ENCODE measurements around the gene ANTXR2.
A peak's percentile ranks its signal among the peaks of the same experiment; 100 is the strongest.

ANTXR2 gene

DNA sequence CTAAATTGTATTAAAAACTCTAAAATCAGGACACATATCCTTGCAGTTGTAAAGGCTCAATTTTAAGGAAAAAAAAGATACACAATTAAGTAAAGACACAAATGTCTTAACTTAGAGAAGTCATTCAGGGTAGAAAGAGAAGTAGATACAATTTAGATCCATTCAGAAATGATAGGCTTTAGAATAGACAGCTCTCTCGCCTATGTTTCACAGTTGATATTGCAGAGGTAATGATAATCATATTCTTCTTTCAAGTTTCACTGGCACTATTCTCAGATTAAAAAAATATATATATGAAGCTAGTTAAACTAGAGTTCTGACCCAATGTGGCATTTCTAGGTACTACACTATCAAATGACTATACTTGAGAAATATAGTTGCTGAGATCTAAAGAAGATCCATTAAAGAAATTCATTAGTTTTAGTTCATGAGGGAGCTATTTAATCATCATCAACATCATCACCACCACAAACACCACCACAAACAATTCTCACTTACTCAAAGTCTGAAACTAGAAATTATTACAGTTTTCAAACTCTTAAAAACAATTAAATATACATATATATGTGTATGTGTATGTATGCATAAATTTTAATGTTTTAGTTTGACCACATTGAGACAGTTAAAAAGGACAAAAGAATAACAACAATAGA is 93.1 kb downstream of the ANTXR2 start:
- DNase-seq = no peak

DNA sequence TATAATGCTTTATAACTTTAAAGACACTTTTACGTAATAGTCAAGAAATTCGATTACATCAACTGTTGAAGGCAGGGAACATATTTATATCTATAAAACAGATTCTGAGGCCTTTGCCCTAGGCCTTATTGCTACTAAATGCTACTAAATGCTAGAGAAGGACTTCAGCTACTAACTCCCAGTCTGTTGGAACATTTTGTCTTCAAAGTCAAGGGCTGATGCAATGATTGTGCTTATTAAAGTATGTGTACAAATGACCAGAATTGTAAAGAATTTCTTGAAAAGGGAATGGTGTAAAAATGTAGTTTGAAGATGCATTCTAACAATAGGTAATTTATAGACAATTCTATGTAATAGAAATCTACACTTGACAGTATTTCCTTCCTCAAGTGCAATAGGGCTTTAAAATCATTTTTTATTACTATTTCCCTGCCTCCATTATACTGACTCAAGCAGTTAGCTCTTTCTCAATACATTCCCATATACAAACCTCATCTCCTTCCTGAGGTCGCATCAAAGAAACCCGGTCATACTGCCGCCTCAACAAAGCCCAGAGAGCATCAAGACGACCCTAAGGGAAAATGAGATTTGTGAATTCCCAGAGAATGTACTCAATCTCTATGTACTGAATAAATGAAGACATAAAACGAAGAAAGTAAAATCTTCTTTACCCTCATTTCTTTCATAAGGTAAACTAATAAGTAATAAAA is 95.7 kb downstream of the ANTXR2 start:
- no peak for DNase-seq

DNA sequence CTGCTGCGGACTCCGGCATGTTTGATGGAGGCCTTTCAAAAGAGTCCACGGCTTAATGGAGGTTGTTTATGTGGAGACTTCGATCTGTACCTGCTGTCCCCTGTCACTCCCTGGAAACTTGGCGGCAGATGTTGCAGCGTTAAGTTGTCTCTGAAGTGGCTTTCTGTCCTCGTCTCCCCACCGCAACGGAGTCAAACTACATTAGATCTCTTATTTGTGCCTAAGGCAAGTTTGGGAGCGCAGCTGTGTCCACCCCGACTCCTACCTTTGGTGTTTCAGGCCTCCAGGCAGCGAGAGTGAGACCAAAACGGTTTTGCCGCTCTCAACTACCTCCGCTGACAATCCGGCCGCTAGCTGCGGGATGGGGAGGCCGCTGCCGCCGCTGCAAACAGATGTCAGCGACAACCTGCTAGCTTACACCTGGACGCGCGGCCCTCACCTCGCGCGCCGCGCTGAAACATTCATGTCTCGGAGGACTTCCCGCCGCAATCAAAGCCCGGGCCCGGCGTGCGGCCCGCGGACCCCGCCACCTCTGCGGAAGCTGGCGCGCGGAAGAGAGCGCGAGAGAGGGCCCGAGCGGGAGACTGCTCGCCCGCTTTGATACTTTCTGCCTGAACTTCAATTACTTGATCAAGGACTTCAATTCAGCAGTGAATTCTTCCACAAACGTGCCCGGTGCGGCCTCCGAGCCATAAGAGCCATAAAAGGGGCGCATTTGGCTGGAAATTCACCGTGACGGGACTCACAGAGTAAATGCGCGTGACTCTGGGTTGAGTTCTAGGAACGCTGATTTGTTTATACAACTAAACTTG is 108.4 kb downstream of the ANTXR2 start:
- DNase-seq = no peak

DNA sequence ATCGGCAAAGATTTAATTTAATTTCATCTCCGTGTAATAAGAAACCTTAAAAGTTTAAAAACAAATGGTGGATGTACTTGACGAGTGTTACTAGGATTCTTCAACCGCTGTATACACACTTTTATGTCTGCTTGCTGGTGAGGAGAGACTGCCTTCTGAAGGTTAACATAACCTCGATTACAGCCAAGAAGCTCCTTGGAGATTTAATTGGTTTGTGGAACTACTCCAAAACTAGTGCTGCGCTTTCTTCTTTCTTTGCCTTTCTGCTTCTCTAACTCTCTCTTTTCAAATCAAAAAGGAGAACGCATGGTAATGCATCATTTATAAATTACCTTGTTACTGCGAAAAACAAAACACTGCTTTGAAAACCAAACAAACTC is 109.0 kb downstream of the ANTXR2 start:
- DNase-seq = no peak

DNA sequence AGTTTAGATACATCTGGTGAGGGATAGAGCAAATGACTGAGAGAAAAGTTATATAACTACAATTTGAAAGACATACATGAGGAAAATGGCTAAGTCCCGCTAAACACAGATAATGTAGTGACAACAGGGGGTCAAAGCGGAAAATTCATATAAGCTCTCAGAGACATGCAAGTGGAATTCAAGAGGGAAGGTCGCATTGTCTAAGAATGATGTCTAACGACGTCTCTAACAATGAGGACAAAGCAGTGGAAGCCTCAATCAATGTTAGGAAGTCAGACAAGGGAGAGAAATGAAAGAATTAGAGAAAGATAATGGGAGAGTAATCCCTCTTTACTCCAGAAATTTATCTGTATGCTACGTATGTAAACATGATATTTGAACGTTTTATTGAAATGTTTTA is 113.4 kb downstream of the ANTXR2 start:
- DNase-seq = no peak

DNA sequence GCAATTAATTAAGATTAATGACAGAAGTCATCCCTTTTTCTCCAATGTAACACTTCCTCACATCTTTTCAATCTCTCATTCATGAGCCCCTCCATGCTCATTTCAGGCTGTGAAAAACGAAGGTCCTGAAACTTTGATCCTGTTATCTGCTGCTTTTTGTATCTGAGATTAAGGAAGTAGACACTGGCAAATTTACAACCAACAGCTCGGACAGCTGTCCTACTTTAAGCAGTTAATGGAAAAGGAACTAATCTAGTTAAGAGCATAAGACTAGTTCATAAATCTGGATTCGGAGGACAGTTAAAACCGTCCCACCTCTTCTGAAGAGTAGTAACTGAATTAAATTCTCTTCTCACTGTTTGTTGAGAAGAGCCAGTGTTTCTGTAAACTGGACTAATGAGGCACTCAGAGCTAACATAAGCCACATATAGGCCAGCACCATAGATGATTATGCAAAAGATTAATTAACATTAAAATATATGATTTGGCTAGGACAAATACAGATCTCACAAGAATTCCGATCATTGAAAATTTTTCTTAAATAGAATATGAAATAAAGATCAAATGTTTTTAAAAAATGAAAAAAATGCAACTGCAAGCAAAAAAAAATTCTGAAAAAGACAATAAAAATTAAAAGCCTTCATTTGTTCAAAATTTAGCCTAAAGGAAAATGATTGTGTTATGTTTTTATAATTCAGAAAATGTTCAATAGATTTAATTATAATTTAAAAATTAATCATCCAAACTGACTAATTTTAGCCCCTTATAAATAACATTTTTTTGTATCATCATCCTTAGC is 114.4 kb downstream of the ANTXR2 start:
- no peak for DNase-seq

DNA sequence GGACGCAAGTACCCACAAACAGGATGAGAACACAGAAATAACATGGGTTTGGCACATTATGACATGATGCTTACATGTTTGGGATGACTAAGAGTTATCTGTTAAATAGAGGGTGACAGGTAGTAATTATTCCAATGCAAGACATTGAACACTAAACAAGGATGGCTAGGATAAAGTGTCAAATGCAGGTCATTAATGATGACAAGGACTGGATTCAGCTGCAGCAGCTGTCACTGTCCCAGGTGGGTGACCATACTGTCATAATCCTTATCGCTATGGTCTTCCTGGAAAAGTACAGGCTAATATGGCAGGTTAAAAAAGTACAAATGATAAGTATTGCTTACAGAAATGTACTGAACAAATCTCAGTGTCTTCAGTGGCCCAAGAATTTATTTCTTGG is 123.9 kb downstream of the ANTXR2 start:
- no peak for DNase-seq

DNA sequence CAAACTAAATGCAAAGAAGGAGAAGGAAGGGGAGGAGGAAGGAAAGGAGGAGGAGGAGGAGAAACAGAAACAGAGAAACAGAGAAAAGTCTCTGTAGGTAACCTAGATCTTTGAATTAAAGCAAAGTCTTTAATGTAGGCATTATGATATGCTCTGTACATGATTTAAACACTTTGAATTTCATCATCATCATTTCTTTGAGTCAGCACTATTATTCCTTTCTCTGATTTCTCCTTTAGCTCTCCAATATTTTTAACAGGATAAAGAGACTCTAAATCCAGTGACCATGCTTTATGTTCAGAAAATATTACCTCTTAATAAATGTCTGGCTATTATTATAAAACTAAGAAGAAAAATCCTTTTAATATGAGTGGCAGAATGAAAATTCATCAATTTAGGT is 124.3 kb downstream of the ANTXR2 start:
- DNase-seq = no peak

DNA sequence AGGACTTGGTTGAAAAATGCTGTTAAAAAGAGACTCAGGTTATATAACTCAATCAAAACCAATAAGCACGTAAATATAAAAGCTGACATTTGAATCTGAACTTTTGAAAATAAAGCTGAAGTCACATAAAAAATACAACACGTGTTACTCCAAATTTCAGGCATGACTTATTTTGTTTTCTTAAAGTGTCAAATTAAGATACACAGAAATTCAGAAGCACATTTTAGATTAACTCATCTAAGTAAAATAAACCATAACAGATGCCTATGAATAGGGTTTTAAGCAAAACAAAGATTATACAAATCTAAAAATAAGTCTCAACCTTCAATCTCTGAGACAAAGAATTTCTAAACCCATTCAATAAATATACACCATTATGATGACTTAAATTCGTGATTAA is 124.8 kb downstream of the ANTXR2 start:
- no peak for DNase-seq

DNA sequence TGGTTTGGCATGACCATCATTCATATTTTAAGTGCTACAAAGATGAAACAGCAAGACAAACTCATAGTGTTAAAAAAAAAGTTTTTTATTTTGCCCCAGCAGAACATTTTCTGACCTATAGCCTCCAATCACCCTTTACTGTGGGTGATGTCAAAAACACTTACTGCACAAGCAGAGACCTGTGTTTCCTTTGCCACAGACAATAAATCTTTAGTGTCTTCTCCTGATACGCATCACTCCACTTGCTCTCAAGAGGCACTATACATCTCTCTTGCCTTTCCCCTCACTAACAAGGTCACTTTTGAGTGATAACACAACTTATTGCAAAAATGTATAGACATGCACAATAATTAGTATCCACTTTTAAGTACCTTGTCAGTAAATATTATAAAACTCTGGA is 125.6 kb downstream of the ANTXR2 start:
- no peak for DNase-seq

DNA sequence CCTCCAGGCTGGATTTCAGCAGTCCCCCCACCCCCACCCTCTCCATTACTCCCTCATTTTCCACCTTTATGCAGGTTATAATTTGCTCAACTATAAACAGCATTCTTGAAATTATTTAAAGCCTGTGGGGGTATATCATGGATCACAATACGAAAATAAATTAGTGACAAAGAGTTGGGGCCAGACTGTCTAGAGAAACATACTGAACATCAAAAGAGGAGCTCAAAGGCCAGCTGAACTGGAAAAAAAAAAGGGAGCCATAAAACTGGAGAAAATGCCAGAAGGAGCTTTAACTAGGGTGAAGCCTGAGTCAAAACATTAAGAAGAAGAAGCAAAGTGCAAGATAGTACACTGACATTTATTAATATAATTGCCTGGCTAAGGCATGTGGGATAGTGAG is 137.8 kb downstream of the ANTXR2 start:
- DNase-seq = no peak

DNA sequence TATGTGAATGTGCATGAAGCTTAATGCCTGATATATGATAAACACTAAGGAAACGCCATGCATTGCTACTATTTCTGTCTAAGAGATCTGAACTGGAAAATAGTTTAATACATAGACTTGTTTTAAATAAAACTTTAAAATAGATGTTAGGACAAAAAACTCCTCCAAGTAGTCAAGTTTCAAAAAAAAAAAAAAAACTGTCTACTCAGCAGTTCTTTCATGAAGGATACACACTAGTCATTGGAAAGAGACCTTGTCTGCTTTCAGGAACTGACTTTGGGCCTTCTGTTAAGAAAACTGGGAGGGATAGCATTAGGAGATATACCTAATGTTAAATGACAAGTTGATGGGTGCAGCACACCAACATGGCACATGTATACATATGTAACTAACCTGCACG is 138.4 kb downstream of the ANTXR2 start:
- no peak for DNase-seq

DNA sequence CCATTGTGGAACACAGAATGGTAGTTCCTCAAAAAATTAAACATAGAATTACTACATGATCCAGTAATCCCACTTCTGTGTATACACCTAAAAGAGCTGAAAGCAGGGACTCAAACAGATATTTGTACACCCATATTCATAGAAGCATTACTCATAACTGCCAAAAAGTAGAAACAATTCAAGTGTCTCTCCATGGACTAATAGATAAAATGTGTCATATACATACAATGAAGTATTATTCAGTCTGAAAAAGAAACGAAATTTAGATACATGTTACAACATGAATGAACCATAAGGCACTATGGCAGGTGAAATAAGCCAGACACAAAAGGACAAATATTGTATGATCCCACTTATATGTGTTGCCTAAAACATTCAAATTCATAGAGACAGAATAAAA is 145.1 kb downstream of the ANTXR2 start:
- no peak for DNase-seq

DNA sequence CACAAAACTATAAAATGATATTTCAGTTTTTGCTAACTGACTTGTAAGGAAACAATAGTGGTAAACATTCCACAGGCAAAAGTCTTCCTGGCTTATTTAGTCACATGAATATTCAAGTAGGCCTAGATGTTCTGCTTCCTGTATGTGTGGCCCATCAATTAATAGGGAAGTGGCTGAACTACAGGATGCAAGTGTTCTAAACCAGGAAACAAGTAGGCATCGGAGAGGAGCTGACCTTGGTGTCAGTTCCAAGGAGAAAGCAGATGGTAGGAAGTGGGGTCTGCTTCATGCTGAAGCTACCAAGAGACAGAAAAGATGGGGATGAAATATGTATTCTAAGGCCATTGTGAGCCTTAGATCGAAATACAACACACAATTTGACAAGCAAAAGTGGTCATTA is 149.7 kb downstream of the ANTXR2 start:
- no peak for DNase-seq

DNA sequence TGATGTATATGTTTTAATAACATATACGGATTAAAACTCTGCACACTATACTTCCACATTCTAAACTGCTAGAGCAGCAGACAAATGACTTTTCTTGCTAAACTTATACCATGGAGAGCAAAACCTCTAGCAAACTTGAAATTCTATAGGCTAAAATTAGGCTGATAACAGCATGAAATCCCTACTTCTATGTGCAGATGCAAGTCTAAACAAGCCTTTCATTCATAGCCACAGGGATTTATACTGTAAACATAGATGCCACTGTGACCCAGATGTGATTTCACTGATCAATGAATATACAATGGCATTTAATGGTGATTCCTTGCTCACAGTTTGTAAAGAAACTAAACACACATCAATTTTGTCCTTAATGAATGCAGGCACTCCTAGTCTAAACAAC is 151.0 kb downstream of the ANTXR2 start:
- DNase-seq = peak; percentile 17

DNA sequence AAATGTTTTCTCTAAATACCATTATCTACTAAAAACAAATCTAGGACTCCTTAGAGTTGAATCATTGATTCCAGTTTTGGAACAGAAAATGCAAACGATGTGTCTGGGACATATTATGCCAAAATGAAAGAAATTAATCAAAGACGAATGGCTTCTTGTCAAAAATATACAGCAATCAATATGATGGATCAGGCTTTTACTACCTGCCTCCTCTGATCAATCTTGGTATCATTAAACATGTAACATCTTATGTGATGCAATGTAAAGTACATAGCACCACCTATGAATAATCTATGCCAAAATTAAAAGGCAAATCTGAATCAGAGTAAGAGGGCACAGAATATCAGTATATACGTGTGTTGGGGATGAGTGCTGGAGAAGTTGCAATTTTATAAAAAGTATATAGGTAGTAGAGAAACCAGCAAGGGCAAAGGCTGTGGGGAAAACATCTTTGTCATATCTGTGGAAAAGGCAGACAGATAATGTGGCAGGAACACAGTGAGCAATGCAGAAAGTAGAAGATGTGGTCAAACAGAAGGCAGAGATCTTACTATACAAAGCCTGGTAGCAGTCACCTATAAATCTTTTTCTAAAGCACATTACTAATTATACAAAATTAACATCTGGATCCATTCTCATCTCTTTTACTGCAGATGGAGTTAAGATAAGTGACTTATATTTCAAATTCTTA is 152.7 kb downstream of the ANTXR2 start:
- DNase-seq = no peak

DNA sequence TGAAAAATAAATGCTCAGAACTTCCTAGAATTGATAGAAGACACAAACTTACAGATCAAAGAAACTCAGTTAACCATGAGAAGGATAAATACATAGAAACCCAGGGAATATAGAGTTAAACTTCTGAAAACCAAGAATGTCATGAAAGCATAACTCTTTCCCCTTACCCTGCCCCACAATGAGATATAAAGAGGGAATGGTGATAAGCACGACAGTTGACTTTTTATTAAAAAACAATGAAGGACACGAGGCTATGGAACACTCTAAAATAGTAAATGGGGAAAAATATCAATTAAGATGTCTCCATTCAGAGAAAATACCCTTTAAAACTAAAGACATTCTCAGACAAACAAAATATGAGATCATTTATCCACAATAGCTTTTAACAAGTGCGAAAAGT is 154.7 kb downstream of the ANTXR2 start:
- DNase-seq = no peak

DNA sequence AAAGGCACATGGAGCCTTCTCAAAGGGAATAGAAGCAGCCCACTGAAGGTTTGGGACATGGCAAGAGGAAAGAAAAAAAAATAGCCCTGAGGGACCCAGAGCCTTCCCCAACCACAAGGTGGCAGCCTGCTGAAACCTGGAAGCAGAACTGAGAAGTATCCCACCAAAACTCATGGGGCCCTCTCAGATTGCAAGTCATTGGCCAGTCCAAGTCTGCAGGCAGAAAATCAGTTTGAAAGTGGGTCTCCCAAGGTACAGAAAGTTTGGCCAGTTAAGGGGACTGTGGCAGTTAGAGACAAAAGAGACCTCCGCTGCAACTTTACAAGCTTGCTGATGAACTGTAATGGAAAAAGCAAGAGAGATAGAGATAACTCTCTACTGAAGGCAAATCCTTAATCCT is 155.8 kb downstream of the ANTXR2 start:
- no peak for DNase-seq

DNA sequence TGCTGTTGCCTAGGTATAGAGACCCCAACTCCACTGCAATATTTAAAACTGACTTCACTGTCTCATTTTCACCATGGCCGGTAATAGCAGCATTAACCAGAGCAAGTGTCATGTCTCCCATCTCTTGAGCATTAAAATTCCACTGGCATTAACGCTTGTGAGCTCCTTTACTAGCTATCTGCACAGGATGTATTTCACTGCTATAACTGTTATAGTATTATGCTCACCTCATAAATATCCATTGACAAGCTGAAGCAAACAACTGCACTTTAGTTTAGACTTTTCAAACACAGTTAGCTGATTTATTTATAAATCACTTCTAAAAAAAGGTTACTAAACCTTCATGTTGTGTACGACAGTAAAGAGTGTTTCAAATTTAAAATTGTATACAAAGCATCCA is 157.8 kb downstream of the ANTXR2 start:
- DNase-seq = no peak

DNA sequence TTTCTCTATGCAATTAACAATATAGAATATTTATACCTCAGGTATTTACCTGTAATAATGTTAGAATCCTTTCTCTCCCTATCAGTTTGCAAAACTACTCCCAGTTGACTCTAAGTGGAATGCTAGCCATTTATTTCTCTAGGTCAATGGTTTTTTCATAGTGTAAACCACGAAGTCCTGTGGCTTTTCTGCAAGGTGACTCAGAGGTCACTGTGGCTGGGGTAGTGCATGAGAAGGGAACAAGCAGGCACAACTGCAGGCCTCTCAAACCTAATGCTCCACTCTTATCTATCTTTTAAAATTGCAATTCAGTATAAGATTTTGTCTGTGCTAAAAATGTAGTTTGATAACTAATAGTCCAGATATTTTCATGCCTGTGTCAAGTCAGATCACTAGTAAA is 159.4 kb downstream of the ANTXR2 start:
- no peak for DNase-seq

DNA sequence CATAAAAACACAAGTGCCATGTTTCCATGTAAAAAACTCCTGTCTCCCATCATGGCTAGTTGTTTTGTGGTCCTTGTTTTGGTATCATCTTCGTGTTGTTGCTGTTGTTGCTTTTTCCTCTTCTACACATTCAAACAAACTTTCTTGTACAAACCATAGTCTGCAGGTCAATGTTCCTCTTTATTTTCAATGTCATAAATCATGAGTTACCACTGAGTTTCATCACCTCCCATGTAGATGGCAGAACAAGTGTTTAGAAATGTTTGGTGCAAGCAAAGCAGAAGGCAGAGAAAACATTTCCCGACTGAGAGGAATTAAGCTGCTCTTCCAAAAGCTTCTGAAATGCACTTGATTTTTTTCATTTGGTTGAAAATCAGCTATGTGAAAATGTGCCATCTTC is 166.0 kb downstream of the ANTXR2 start:
- DNase-seq = no peak

DNA sequence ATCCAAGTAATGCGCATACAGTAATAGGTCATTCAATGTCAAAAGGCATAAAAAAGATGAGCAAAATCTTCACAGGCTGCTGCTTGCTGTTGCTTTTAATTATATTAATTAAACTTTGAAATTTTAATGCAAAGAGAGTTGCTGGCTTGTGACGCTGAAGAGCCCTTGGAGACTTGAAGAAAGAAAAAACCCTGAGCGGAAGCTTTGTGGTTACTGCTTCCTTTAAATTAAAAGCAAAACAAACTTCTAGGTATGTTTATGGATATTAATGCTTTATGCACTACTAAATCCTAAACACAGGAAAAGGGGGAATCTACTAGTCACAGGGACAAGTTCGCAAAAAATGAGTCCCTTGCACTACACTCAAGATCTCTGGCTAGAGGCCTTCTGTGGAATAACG is 166.7 kb downstream of the ANTXR2 start:
- DNase-seq = no peak

DNA sequence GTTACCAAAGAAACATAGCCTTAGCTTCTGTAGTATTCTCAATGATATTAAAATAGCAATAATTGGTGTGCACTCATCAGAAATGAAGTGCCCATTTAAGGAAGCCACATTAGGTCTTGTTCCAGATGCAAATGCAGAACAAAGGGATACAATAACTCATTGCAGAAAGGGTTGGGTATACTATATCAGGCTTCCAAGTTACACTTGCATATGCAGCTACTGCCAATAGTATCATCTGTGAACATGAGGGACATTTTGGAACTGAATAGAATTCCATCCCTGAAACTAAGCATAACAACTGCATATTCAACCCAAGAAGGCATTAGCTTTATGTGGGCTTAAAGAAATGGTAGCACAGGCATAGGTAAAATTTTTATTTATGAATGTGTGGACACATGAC is 167.8 kb downstream of the ANTXR2 start:
- no peak for DNase-seq

All from NCI-H2171 treated with DMSO at 0.1 percent for 48 hours (cell line).